HepG2 (cell line): ENCODE data around the gene KNG1. TPM values are rescaled to one million over a fixed set of nuclear protein-coding genes. Genes with fewer than 3 reads are reported as not detected.

ENCODE experiments used
- BHLHE40 ChIP-seq: IDR thresholded peaks from 2 replicates; pipeline ENCODE4 v1.6.1; 2011; ENCODE audit warnings: low read length, improper control_type of control experiment
- CHCHD3 ChIP-seq: sonication (generic); formaldehyde crosslinking; IDR thresholded peaks from 2 replicates; pipeline ENCODE4 v1.8.0; 2022; ENCODE audit warnings: mild to moderate bottlenecking, missing genetic modification reagents, moderate library complexity
- FOXJ3 ChIP-seq: sonication (generic); formaldehyde crosslinking; IDR thresholded peaks from 2 replicates; pipeline ENCODE4 v1.4.0; 2020; ENCODE audit warnings: missing genetic modification reagents, mild to moderate bottlenecking, borderline replicate concordance
- JUNB ChIP-seq: sonication (generic); formaldehyde crosslinking; IDR thresholded peaks from 2 replicates; pipeline ENCODE4 v1.8.0; 2022; ENCODE audit warnings: missing genetic modification reagents, mild to moderate bottlenecking, borderline replicate concordance
- KLF13 ChIP-seq: sonication (generic); formaldehyde crosslinking; IDR thresholded peaks from 2 replicates; pipeline ENCODE4 v1.4.0; 2020; ENCODE audit warnings: mild to moderate bottlenecking, missing genetic modification reagents
- MAFG ChIP-seq: sonication (generic); formaldehyde crosslinking; IDR thresholded peaks from 2 replicates; pipeline ENCODE4 v1.5.1; 2020; ENCODE audit warnings: mild to moderate bottlenecking, missing genetic modification reagents
- PRMT3 ChIP-seq: sonication (generic); formaldehyde crosslinking; IDR thresholded peaks from 2 replicates; pipeline ENCODE4 v1.8.1; 2022; ENCODE audit warnings: low read depth, mild to moderate bottlenecking, moderate library complexity, missing genetic modification reagents, borderline replicate concordance
- XBP1 ChIP-seq: sonication (generic); formaldehyde crosslinking; IDR thresholded peaks from 2 replicates; pipeline ENCODE4 v1.5.0; 2020; ENCODE audit warnings: missing genetic modification reagents
- ZFP62 ChIP-seq: sonication (generic); formaldehyde crosslinking; IDR thresholded peaks from 2 replicates; pipeline ENCODE4 v1.4.0; 2020; ENCODE audit warnings: missing genetic modification reagents
- ZNF101 ChIP-seq: sonication (generic); formaldehyde crosslinking; IDR thresholded peaks from 2 replicates; pipeline ENCODE4 v1.4.0; 2020; ENCODE audit warnings: mild to moderate bottlenecking, low read depth, missing genetic modification reagents, borderline replicate concordance
- ZNF552 ChIP-seq: sonication (generic); formaldehyde crosslinking; IDR thresholded peaks from 2 replicates; pipeline ENCODE4 v1.9.0; 2022; ENCODE audit warnings: missing genetic modification reagents, mild to moderate bottlenecking, borderline replicate concordance
- polyA plus RNA-seq, 8 experiments: library from polyadenylated mRNA; depleted of rRNA in 3 of 8; stranded (reverse) in 7 of 8; unstranded in 1 of 8; fragments of >200 nt; fragmentation: Illumina TruSeq in 4 of 8; extraction: Trizol in 4 of 8; gene quantifications; 2 replicates each; pipeline versions ENCODE4 v1.2.1 to v1.2.3, GENCODE V29; 2011 to 2016; ENCODE audit warnings: low read depth in 4 of 8, missing spikeins in 1 of 8, mixed read lengths in 1 of 8; ENCODE audit not compliant: insufficient read depth in 1 of 8
- total RNA-seq, 5 experiments: library from RNA; depleted of rRNA; stranded (reverse); fragments of >200 nt; fragmentation: Illumina TruSeq; extraction: Trizol; gene quantifications; 2 replicates each; pipeline ENCODE4 v1.2.3, GENCODE V29; 2016; ENCODE audit warnings: low read depth in 1 of 5
- TF ChIP-seq, protein P1 (sequence below), 2 experiments: IDR thresholded peaks; 2 replicates each; pipeline ENCODE4 v1.6.1; 2011 to 2012; ENCODE audit warnings: low read length in 2 of 2, borderline replicate concordance in 1 of 2, low read depth in 1 of 2, mild to moderate bottlenecking in 1 of 2, moderate library complexity in 1 of 2
- TF ChIP-seq, protein P2 (sequence below): sonication (generic); formaldehyde crosslinking; IDR thresholded peaks from 2 replicates; pipeline ENCODE4 v1.4.0; 2020; ENCODE audit warnings: missing genetic modification reagents
- TF ChIP-seq, protein P3 (sequence below): IDR thresholded peaks from 2 replicates; pipeline ENCODE4 v1.6.1; 2016; ENCODE audit warnings: low read depth, missing genetic modification reagents, missing compliant biosample characterization

The KNG1 gene
- total and polyA plus RNA-seq, 2 of the 13 experiments (the other 11 are each of a cell fraction or from before 2014, with no cell fraction given), result 6.5 to 7.0 TPM

DNA sequence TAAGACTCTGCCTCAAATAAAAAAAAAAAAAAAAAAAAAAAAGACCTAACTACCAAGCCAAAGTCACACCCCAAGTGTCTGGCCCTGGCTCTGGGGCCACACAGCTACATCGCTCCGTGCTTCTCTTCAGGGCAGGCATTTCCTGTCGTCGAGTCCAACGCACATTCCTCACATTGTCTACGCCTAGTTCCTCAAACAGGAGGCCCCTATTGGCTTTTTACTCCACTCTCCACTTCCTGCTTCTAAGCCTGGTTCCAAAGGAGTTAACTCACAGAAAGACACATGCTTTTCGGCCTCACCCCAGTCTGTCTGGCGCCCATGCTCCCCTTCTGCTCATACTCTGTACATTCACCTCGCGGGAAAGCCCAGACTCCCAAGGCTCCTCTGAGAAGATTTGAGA is 28.8 kb downstream of the KNG1 start (continued):
- TF ChIP-seq, protein P1, sequence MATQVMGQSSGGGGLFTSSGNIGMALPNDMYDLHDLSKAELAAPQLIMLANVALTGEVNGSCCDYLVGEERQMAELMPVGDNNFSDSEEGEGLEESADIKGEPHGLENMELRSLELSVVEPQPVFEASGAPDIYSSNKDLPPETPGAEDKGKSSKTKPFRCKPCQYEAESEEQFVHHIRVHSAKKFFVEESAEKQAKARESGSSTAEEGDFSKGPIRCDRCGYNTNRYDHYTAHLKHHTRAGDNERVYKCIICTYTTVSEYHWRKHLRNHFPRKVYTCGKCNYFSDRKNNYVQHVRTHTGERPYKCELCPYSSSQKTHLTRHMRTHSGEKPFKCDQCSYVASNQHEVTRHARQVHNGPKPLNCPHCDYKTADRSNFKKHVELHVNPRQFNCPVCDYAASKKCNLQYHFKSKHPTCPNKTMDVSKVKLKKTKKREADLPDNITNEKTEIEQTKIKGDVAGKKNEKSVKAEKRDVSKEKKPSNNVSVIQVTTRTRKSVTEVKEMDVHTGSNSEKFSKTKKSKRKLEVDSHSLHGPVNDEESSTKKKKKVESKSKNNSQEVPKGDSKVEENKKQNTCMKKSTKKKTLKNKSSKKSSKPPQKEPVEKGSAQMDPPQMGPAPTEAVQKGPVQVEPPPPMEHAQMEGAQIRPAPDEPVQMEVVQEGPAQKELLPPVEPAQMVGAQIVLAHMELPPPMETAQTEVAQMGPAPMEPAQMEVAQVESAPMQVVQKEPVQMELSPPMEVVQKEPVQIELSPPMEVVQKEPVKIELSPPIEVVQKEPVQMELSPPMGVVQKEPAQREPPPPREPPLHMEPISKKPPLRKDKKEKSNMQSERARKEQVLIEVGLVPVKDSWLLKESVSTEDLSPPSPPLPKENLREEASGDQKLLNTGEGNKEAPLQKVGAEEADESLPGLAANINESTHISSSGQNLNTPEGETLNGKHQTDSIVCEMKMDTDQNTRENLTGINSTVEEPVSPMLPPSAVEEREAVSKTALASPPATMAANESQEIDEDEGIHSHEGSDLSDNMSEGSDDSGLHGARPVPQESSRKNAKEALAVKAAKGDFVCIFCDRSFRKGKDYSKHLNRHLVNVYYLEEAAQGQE (IDR thresholded peaks at IDR 0.05; ENCODE audit: borderline replicate concordance in 1 of 2, low read depth in 1 of 2, low read length in 2 of 2), result no peak
- TF ChIP-seq FOXJ3 (CRISPR knock-in tag) (no peak), JUNB (CRISPR knock-in tag) (no peak), BHLHE40 (no peak), MAFG (CRISPR knock-in tag) (no peak), ZNF101 (CRISPR knock-in tag) (no peak), XBP1 (CRISPR knock-in tag) (no peak), ZNF552 (no peak), ZFP62 (CRISPR knock-in tag) (no peak), CHCHD3 (CRISPR knock-in tag) (no peak), KLF13 (no peak), PRMT3 (CRISPR knock-in tag) (no peak)
- TF ChIP-seq, protein P2, sequence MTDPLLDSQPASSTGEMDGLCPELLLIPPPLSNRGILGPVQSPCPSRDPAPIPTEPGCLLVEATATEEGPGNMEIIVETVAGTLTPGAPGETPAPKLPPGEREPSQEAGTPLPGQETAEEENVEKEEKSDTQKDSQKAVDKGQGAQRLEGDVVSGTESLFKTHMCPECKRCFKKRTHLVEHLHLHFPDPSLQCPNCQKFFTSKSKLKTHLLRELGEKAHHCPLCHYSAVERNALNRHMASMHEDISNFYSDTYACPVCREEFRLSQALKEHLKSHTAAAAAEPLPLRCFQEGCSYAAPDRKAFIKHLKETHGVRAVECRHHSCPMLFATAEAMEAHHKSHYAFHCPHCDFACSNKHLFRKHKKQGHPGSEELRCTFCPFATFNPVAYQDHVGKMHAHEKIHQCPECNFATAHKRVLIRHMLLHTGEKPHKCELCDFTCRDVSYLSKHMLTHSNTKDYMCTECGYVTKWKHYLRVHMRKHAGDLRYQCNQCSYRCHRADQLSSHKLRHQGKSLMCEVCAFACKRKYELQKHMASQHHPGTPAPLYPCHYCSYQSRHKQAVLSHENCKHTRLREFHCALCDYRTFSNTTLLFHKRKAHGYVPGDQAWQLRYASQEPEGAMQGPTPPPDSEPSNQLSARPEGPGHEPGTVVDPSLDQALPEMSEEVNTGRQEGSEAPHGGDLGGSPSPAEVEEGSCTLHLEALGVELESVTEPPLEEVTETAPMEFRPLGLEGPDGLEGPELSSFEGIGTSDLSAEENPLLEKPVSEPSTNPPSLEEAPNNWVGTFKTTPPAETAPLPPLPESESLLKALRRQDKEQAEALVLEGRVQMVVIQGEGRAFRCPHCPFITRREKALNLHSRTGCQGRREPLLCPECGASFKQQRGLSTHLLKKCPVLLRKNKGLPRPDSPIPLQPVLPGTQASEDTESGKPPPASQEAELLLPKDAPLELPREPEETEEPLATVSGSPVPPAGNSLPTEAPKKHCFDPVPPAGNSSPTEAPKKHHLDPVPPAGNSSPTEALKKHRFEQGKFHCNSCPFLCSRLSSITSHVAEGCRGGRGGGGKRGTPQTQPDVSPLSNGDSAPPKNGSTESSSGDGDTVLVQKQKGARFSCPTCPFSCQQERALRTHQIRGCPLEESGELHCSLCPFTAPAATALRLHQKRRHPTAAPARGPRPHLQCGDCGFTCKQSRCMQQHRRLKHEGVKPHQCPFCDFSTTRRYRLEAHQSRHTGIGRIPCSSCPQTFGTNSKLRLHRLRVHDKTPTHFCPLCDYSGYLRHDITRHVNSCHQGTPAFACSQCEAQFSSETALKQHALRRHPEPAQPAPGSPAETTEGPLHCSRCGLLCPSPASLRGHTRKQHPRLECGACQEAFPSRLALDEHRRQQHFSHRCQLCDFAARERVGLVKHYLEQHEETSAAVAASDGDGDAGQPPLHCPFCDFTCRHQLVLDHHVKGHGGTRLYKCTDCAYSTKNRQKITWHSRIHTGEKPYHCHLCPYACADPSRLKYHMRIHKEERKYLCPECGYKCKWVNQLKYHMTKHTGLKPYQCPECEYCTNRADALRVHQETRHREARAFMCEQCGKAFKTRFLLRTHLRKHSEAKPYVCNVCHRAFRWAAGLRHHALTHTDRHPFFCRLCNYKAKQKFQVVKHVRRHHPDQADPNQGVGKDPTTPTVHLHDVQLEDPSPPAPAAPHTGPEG, result no peak
- TF ChIP-seq, protein P3, sequence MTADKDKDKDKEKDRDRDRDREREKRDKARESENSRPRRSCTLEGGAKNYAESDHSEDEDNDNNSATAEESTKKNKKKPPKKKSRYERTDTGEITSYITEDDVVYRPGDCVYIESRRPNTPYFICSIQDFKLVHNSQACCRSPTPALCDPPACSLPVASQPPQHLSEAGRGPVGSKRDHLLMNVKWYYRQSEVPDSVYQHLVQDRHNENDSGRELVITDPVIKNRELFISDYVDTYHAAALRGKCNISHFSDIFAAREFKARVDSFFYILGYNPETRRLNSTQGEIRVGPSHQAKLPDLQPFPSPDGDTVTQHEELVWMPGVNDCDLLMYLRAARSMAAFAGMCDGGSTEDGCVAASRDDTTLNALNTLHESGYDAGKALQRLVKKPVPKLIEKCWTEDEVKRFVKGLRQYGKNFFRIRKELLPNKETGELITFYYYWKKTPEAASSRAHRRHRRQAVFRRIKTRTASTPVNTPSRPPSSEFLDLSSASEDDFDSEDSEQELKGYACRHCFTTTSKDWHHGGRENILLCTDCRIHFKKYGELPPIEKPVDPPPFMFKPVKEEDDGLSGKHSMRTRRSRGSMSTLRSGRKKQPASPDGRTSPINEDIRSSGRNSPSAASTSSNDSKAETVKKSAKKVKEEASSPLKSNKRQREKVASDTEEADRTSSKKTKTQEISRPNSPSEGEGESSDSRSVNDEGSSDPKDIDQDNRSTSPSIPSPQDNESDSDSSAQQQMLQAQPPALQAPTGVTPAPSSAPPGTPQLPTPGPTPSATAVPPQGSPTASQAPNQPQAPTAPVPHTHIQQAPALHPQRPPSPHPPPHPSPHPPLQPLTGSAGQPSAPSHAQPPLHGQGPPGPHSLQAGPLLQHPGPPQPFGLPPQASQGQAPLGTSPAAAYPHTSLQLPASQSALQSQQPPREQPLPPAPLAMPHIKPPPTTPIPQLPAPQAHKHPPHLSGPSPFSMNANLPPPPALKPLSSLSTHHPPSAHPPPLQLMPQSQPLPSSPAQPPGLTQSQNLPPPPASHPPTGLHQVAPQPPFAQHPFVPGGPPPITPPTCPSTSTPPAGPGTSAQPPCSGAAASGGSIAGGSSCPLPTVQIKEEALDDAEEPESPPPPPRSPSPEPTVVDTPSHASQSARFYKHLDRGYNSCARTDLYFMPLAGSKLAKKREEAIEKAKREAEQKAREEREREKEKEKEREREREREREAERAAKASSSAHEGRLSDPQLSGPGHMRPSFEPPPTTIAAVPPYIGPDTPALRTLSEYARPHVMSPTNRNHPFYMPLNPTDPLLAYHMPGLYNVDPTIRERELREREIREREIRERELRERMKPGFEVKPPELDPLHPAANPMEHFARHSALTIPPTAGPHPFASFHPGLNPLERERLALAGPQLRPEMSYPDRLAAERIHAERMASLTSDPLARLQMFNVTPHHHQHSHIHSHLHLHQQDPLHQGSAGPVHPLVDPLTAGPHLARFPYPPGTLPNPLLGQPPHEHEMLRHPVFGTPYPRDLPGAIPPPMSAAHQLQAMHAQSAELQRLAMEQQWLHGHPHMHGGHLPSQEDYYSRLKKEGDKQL (CRISPR knock-in tag), result no peak
